CD4-positive, alpha-beta T cell treated with Interleukin-15 for 1 hour (primary cell): ENCODE data around the gene TMC2.

Experiments
- DNase-seq: peaks from one replicate; pipeline ENCODE4 v3.0.0-alpha.2; 2020

TMC2 gene

DNA sequence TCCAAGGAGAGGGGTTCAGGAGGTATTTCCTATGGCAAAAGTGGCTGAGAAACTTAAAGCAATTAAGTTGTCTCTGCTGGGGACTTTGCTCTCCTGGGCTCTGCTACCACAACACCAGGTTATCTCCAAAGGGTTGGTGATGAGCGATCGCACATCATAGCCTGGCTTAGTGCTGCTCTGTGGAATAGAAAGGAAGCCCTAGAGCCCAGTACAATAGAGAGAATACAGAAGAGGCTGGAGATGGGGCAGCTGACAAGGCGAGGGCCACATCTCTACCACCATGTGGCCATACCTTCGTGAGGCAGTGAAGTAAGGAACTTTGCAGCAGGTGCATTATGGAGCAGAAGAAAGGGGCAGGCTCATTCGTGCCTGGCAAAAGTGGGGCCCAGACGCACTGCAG, 8.6 kb upstream of the TMC2 start:
- no peak for DNase-seq

DNA sequence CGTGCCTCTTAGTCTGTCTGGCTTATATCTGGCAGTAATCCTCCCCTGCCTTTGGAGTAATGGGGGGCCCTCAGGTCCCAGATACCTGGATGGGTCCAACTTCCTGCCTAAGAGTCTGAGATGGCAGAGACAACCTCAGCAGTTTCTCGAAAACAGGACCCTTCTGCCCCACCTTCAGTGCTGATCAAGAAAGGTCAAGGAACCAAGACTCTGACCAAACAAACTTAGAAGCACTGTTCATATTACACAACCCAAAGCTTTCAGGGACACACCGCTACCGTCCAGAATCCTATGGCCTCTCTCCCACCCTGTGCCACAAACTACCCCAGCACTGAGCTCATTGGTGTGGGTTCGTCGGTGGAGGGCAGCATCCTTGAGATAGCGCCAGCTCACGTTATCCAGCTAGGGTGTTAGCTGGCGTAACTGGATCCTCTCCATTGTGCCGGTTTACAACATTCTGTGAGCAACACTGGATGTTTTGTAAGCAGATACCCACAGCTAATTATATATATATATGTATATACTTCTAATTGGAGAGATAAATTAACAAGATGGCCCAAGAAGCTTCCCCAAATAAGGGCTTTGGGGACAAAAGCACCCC, 7.6 kb upstream of the TMC2 start:
- no peak for DNase-seq

DNA sequence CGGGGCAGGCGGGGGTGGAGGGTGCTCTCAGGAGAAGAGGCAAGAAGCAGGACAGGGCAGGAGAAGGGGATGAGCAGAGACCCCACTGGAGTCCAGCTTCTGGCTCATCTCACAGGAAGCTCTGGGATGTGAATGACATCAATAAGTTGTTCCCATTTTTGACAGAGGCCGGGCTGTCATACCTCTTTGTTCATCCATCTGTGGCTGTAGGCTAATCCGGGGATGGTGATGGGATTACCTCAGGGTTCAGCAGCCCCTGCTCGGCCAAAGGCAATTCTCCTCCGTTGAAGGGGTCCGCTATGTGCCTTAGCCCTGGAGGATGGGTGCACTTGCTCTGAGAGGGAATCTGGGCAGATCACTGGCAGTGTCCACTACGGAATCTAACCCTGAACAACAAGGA, 3.3 kb upstream of the TMC2 start:
- no peak for DNase-seq

DNA sequence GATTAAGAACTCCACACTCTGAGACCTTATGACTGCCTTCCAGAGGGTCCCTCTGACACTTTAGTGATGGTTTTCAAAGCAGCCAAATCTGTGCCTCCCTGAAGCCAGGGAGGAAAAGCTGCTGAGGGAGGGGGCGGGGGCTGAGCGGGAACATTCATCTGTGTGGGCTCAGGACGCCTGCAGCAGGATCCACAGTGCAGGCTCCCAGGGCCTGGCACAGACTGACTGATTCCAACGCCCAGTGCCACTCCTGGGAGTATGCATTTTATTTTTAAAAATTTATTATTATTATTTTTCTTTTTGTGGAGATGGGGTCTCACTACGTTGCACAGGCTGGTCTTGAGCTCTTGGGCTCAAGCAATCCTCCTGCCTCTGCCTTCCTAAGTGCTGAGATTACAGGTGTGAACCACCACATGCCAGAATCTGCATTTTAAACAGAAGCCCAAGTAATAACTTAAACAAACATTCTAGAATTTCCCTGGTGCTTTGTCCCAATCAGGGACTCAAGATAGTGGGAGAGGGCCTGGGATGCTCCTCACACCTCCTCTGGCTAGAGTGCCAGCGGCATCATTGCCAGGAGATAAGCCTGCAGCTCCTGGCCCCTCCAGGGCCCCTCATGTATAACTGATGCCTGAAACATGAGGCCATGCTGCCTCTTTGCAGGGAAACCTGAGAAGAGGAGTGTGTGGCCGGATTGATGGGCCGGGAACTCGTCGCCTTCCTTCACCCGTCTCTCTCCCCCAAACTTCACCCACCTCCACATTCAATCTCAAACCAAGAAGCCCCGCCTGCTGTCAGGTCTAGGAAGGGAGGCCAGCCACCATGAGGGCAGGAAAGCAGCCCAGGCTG, 438 bp upstream of the TMC2 start:
- no peak for DNase-seq

DNA sequence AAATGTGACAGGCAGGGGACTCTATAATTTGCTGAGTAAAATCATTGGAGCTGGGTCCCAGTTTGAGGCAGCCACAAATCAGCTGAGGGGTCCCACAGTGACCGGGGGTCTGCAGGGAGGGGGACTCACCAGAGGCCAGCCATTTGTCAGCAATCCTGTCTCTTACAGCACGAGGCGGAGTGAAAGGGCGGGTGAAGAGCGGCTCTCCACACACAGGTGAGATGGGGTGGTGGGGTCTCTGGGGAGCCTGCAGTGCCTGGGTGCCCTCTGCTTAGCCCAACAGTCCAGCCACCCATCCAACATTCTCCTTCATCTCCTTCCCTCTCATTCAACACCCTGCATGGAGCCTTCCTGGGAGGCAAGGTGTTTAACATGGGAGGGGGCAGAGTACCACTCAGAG, 728 bp downstream of the TMC2 start:
- DNase-seq, result no peak

DNA sequence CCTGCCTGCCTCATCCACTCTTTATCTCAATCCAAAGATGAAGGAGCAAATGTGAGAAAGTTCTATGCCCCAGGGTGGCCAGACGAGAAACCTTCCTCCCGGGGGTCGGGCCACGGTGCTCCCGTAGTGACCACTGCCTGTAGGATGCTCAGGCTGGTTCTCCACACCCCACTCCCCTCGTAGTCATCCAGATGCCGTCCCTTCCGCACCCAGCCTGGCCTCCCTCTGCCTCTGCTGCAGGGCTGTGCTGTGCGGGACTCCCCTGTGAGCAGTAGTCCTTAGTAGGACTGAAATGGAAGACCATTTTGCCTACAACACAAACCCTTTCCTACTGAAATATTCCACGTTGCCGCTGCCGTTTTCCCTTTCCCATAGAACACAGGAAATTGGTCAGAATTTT, 2.0 kb downstream of the TMC2 start:
- DNase-seq, result no peak

DNA sequence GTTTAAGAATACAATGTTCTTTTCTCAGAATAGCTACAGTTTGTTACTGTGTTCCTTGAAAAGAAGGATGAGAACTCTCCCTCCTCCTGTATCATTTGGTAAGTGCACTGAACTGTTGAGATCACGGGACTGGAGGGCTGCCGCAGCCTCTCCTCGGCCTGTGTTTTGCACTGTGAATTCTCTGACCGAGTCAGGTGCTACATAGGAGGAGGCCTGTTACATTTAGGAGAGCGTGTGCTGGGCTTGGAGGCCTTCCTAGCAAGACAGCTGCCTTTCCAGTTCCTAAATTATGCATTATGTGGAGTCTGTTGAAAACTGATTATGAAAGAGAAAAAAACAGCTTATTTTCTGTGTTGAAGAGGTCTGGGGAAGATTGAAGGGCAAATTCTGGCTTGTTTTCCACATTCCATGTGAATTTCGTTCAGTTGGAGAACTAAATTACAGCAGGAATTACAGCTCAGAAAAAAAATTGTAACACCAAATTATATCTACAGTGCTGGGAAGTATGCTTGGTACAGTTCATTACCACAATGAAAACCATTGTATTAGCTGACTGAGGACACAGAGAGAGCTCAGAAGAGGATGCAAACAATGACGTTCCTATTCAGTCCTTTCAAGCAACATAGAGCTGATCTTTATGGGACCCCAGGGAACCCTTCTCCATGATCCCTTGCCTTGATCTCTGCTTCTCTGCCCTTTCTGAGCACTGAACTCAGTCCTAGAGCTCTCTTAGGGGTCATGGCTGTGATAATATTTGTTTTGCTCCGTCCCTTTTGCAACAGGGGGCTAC, 2.8 kb downstream of the TMC2 start:
- no peak for DNase-seq

DNA sequence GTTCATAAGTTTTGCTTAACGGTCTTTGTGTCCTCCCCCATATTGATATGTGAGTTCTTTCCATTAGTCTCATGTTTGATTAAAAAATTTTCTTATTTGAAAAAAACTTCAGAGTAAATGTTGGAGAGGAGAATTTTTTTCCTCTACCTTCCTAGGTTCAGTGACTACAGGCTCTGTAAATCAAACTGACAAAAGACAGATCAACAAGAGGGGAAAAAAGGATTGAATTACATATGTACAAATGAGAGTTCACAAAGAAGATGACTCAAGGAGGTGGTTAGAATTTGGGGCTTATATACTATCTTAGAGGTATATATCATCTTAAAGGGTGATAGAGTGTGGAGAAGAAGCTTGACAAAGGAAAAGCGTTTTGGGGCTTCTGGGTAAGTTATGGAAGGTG, 5.6 kb downstream of the TMC2 start:
- no peak for DNase-seq

DNA sequence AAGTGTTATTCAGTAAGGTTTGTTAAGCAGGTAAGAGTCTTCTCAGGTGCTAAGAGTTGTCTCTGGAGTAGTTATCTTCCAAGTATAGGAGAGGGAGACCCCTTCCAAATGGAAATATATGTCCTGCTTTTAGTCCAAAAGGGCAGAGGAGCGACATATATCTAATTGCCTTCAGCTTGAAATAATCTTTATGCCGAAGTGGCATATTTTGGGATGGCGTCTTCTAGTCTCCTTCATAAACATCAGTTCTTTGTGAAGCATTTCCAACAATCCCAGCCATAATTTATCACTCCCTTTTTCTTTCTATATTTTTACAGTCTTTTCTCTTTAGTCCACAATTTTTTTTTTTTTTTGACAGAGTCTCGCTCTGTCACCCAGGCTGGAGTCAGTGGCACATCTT, 6.0 kb downstream of the TMC2 start:
- DNase-seq, result no peak

DNA sequence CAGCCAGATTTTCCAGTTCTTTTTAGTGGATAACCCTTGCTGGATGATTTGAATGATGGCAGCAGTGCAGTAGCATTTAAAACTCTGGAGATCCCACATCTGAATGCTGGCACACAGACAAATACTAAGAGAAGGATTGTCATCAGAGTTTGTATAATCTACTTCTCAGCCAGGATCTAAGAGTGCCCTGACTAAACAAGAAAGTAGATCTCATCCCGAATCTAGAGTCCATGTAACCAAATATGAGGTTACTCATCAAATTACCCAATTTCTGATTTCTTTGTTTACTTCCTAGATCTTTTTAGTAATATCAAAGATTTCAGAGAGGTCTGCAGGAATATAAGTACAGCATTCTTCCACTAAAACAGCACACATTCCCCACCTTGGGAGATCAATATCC, 7.8 kb downstream of the TMC2 start:
- DNase-seq, result no peak

DNA sequence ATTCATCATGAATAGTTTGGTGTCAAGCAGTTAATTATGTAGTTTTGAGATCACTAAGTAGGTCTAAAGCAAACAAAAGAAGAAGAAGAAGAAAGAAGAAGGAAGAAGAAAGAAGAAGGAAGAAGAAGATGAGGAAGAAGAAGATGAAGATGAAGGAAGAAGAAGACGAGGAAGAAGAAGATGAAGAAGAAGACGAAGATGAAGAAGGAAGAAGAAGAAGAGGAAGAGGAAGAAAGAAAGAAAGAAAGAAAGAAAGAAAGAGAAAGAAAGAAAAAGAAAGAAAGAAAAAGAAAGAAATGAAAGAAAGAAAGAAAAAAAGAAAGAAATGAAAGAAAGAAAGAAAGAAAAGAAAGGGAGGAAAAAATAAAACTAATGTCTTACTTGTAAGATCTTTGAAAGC, 9.2 kb downstream of the TMC2 start:
- no peak for DNase-seq

DNA sequence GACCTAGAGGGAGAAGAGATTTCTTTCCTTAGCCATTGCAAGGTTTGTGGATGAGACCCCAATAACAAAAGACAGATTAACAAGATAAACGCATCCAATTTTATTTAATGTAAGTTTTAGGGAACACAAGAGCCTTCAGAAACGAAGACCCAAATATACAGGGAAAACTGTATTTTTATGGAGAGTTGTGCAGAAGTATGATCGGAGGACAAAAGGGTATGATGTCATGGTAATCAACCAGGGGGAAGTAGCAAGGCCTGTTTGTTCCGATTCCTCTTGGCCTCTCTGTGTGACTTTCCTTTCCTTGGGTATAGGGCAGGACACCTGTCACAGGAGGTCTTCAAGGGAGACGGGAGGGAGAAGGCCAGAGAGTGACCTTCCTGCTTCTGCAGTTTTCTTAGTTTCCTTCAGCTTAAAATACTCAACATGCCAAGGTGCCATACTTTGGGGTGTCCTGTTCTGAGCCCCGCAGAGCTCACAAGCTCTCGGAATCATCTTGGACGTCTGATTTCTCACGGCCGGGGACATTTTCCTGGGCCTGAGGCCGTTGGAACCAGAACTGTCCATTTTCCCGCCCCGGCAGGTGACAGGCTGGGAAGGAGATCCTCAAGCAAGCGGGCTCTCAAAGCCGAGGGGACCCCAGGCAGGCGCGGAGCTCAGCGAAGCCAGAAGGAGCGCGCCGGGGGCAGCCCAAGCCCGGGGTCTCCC, 21.7 kb downstream of the TMC2 start:
- DNase-seq, result no peak

DNA sequence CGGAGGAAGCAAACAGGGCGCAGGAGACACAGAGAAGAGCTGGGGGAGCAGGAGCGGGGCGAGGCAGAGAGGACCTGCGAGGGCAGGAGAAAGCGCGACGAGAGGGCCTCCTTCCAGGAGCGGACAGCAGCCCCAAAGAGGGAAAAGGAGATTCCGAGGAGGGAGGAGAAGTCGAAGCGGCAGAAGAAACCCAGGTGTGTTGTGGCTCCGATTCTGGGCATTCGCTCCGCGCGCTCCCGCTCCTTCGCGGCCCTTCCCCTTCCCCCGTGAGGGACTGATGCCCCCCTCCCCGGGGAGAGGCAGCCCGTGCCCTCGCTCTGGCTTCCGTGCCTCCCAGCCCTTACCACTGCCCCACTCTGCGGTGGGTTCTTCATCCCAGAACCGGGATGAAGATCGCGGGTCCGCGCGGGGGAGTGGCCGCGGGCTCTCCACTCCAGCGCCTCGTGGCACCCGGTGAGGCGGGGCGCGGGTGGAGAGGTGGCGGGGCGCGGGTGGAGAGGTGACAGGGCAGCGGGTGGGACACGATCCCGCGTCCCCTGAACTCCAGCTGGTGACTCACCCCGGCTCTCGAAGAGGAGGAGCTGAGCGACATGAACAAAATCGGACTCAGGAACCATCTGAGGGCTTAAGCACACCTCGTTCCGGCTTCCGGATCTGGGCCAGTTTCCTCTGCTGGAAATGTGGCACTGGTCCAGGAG, 22.4 kb downstream of the TMC2 start:
- no peak for DNase-seq

DNA sequence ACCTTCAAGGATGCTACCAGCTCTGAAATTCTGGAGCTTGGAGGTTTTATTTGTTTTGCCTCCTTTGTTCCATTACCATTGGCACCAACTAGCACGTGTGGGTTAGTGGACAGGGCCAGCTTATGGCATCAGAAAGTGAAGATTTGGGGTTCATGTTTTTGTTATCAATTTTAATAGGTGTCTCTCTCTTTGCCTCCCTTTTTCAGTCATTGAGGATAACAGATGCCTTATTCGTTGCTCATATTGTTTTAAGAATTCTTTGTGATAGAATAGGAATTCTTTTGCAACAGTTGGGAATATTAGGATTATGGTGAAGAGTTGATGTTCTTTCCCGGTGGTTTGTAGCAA, 22.9 kb downstream of the TMC2 start:
- no peak for DNase-seq

DNA sequence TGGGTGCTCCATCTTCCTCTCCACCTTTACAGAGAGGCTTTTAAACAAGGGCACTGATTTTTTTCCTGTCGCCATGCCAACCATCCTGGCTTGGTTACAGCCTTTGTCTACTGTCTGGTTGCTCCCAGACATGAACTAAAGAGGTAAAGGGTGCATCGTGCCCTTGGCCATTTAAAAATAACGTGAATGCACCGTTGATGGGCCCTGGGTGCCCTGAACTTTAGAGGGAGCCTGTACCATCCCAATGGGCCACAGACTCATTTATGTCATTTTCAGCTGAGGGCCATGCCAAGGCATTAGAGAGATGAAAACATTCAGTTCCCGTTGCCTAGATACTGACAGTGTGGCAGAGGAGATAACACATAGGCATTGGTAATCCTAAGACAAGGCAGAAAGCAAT, 23.3 kb downstream of the TMC2 start:
- DNase-seq, result no peak

DNA sequence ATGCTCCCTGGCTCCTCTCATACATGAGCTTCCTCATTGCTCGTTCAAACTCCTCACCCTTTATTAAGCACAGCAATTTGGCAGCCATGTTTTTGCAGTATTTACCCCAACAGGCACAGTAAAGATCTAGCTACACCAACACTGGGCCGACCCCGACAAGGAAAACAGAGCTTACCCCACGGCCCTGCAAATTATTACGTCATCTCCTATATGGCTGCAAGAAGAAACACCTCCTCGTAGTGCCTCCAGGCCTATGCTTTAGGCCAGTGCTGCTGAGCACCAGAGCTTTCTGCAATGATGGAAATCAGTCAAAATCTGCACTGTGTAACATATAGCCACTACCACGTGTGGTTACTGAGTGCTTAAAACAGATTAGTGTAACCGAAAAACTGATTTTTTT, 26.7 kb downstream of the TMC2 start:
- no peak for DNase-seq

DNA sequence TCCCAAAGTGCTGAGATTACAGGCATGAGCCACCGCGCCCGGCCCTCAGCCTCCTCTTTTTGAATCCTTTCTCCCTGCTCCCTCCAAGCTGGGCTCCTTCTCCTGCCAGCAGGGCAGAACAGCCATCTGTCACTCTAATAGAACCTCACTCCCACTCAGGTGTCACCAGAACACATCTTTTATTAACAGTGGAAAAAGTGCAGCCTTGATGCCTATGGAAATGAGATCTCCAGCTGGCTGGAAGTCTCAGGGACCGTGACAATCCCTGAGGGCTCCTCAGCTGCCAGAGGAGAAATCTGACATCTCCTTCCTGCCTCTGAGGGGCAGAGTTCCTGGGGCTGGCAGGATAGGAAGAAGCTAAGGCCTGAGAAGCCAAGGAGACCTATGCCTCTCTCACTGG, 28.0 kb downstream of the TMC2 start:
- no peak for DNase-seq

DNA sequence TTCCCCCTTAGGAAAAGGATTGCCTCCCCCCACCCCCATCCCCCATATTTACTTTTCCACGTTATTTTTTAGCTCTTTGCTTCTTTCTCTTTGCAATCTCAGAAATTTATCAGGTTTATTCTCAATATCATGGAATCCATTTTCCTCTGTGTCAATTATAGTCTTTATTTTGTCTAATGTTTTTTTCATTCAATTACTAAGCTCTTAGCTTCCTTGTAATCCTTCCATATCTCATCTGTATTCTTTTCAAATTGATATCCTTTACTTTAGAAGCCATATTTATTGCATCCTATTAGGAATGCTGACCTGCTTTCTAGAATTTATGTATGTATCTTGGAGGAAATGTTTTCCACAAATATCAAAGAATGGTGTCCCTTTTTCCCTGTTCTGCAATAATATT, 39.3 kb downstream of the TMC2 start:
- no peak for DNase-seq

DNA sequence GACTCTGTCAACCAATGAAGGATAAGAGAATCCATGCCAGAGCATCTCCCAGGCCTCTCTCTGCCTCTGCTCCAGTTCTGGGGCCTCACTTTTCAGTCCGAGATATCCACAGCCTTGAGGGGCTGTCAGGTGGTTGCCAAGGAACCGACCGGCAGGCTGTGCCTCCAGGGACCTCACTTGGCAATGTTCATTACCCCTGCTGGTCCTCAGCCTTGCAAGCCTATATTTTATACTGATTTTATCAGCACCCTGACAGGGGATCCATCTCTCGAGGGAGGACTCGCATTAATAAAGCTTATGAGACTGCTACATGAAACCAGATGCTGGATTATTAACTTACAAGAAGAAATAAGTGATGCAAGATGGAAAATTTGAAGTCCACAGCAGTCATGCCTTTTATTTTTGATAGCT, 39.9 kb downstream of the TMC2 start:
- DNase-seq, result no peak

DNA sequence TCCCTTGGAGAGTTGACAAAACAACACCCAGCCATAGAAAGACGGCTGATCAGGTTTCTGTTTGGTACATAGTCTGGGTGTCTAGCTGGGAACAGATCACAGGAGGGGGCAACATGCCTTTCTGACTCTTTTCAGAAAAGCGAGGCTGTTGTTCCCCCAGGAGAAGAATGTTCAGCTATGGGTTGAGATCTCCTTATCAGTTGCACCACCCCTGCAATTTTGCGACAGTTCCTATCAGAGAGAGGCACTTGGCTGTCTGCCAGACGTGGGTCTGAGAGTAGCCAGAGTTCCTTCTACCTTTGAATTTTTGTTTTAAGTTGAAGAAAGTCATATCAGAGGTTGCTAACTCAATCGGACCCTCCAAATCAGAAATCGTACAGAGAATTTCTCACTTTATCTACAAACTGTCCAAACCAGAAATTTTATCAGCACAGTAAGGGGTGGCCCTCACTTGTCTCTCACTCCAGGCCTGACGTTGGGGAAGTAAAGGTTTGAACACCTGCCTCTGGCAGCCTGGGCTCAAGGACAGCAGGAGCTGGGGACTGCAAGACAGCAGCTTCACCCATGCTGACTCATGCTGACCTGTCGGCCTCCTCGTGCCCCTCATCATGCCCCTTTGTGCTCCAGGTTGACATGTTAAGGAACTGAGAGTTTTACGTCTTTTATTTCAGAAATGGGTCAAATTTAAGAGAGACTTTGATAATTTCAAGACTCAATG, 42.3 kb downstream of the TMC2 start:
- DNase-seq, result no peak

DNA sequence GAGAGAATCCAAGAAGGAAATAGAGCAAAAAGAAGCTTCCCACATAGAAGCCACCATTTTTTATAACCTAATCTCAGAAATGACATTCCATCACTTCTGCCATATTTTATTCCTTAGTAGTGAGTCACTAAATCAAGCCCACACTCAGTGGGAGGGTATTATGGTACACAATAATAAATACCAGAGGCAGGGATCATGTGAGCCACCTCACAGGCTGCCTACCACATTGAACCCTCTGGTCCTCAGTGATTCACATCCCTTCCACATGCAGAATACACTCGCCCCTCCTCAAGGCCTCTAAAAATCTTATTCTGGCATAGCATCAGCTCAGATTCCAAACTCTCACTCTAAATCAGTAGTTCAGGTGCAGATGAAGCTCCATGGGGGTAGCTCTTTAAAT, 49.4 kb downstream of the TMC2 start:
- DNase-seq, result no peak

DNA sequence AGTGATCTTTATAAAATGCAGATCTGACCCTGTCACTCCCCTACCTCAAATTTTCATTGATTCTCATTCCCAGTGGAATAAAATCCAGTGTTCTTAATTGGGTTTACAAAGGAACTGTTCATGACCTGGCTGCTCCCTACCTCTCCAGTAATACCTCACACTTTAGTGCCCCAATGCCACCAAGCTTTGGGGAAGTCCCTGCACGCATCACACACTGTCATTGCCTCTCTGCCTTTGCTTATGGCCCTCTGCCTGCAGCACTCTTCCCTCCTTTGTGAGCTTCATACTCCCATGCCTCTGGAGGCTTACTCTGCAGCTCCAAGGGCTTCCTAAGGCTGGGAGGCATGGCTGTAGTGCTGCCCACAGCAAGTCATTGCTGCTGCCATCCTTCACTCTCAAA, 57.4 kb downstream of the TMC2 start:
- DNase-seq, result no peak
